HG02678 (cell line): ENCODE results near the gene ALKBH7.

ENCODE experiments used
- ATAC-seq: cut with Tn5 transposase; IDR thresholded peaks from one replicate; pipeline ENCODE4 v1.9.1; 2021; ENCODE audit warnings: mild to moderate bottlenecking, moderate library complexity; ENCODE audit not compliant: unreplicated experiment

Gene ALKBH7

GRCh38 chr19:6423499-6424194 lies 51.1 kb downstream of the ALKBH7 start:
- no peak for ATAC-seq

DNA sequence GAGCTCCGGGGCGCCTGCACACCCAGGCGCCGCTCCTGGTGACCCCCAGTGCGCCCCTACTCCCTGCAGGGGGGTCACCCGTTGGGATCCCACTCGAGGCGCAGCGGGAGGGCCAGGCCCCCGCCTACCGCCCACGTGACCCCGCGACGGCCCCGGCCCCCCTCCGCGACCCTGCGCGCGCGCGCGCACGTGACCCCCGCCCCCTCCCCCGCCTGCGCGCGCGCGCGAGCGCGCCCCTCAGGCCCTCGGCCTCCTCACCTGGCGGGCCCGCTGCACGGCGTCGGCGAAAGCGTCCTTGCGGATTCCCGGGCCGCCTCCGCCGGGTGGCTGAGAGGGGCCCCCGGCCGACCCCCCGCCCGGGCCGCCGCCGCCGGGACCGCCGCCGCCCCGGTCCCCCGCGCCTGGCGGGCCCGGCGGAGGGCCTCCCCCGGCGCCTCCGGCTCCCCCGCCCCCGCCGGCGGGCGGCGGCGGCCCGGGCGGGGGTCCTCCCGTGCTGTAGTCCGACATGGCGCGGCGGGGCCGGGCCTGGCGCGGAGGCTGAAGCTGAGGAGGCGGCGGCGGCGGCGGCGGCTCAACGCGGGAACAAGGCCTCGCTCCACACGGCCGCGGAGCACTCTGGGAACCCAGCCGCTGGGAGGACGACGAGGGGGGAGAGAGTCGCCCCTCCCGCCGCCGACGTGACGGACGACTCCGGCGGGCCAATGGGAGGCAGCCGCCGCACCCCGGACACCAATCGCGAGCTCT lies 51.8 kb downstream of the ALKBH7 start, which contains the start of gene KHSRP:
KHSRP (minus strand) TSS at position 617 of the 744 bp plus-strand sequence; CDS start at position 507, 110 bp downstream.
- ATAC-seq = no peak
